ENCODE measurements around the gene CCDC102A.

Gene CCDC102A

DNA sequence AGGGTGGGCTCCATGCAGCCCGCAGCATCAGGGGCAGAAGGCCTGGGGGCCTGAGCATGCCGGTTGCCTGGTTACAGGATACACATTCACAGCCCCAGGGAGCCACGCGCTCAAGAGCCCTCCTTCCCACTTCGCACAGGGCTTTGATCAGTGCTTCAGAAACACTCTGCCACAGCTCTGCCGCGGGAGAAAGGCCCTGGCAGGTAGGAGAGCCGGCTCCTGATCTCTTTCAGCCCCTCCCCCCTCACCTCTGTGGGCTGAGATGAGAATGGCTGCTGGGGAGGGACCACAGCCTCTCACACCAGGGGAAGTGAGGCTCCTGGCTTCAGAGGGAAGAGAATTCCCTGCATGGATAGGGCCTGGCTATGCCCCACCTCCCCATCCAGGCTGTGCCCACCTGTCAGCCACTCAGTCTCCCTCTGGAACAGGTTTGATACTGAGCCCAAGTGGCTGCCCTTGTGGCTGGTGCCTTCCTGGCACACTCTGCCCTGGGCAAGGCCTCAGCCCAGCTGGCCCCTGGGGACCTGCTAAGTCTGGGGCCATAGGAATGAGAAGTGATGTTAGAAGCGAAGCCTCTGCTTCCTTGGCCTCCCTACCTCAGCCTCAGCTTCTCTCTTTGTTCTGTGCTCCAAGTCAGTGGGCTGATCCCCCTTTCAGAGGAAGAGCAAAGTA is 58.7 kb downstream of the CCDC102A start:
- no peak for DNase-seq (ENCODE audit: low read depth)

DNA sequence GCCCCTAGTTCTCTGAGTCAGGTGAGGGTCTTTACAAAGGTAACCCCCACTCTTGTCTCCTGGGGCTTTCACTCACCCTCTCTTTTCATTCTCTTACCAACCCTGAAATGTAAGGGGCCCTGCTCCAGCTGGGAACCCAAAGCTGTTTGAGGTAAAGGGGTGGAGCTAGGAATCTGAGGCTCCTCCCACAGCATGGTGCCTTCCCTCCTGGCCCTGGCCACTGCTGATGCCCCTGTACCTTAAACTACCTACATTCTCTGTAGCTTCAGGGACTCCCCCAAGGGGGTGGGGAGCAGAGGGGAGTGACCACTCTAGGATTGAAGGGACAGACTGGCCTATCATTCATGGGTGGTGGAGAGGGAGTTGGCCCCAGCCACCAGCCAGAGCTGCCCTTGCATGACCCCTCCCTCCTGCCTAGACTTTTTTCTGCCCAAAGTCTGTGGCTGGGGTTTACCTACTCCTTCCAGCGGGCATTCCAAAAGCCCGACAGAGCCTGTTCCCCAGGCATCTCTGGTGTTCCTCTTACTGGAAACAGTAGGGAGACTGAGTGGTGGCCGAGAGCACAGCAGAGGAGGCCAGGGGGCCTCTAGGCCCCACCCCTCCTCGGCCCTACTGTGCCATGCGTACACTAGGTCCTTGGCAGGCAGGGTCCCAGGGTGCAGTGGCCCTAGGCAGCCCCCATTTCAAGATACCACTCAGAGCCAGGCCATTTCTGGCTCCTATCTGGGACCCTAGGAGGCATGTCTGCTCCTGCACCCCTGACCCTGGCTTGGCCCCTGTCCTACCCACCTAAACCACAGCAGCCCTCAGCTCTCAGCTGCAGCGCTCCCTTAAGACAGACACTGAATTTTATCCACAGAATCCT is 59.6 kb downstream of the CCDC102A start:
- no peak for DNase-seq (ENCODE audit: low read depth)

DNA sequence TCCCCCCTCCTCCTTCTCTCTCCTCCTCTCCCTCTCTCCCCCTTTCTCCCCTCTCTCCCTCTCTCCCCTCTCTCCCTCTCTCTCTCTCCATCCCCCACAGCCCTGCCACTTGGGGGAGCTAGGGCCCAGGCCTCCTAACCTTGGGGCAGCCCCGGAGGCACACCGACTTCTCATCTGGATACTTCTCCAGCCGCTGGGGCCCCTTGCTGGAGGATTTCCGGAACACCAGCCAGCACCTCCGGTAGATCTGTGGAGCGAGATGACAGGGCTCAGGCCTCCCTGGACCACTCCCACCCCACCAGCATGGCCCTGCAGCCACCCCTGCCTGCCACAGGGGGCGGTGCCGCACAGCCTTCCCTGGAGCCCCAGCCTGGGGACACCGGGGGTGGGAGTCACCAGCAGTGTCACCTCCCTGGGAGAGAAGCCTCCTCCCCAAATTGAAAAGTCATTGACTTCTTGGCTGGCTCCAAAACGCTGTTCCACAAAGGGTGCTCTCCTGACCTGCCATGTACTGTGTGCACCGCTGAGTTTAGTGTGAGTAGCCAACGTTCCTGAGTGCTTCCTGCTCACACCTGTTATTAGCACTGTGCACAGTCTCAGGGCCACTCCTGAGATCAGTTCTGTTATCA is 60.5 kb downstream of the CCDC102A start:
- no peak for DNase-seq (ENCODE audit: low read depth)

- no peak for DNase-seq (ENCODE audit: low read depth)
Measured at GRCh38 chr16:57474671-57475661, 61.4 kb downstream of the CCDC102A start.

- no peak for DNase-seq (ENCODE audit: low read depth)
Measured at GRCh38 chr16:57473906-57474305, 62.5 kb downstream of the CCDC102A start.

DNA sequence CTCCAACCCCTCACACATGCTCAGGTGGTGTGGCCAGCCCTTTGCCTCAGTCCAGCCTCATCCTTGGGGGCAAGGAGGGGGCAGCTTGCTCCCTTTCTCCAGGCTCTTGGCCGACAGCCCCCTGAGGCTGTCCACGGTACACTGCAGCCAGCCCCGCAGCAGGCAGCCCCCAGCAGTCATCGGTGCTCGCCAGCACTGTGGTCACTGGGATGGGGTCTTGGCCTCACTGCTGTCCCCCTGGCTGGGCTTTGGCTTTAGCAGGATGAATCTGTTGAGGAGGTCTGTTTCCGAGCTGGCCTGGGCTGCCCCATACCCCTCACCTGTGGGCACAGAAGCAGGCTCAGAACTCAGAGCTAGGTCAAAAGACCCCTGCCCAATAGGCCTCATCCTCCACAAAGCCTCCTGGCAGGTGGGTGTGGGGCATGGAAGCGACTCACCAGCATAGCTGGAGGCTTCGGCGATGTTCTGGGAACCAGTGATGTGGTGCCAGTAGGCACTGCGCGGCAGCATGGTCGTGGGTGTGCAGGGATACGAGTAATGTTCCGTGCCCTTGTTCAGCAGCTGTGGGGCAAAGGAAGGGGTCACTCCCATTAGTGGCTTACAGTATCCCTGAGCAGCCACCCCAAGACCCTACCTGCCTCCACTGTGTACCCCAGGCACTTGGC is 63.1 kb downstream of the CCDC102A start:
- no peak for DNase-seq (ENCODE audit: low read depth)

GRCh38 chr16:57472665-57473060 is 63.7 kb downstream of the CCDC102A start:
- DNase-seq (ENCODE audit: low read depth): no peak

DNA sequence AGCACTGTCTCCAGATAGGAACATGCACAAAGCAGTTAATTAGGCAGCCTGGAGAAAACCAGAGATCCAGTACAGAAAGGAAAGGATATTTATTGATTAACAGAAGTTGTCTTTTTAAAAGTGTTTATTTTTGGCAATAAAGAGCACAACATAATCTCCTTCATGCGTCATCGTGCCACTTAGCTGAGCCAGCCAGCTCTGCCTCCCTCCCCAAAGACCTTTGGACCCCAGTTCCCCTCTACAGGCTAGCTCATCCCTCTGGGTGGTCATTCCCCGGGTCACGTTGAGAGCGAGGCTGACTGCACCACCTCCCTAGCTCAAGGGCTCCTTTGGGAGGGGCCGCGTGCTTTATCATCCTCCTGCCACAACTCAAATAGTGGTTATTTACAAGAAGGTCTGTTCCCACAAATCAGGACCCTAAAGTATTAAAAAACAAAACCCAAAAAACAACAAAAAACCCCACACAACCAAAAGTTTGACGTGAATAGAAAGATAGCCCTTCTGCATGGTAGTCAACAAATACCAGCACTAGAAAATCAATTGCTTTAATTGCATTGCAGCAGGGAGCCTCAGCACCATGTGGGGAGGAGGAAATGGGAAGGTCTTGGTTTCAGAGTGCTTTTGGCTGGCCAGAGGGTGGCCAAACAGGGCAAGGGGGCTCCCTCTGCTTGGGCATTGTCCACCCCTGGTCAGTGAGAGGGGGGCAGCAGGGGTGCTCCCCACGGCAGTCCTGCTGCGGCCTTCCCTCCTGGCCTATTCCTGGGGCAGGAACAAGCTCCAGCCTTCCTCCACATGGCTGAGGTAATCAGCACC is 64.3 kb downstream of the CCDC102A start:
- DNase-seq (ENCODE audit: low read depth): no peak

- no peak for DNase-seq (ENCODE audit: low read depth)
Measured at GRCh38 chr16:57471209-57471608, 65.2 kb downstream of the CCDC102A start.

DNA sequence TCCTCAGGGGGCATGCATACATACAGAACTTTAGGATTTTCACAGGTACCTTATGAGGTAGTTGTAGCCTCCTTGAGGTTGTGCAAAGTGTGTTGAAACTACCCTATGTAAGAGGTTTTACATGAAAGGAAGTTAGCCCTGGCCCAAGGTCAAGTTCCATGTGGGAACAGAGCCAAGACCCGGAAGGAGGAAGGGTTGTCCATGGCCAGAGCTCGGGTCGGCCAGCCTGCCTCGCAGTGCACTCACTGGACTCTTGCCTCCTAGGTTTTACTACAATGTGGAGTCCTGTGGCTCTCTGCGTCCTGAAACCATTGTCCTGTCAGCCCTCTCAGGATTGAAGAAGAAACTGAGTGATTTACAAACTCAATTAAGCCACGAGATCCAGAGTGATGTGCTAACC is 65.7 kb downstream of the CCDC102A start:
- no peak for DNase-seq (ENCODE audit: low read depth)

DNA sequence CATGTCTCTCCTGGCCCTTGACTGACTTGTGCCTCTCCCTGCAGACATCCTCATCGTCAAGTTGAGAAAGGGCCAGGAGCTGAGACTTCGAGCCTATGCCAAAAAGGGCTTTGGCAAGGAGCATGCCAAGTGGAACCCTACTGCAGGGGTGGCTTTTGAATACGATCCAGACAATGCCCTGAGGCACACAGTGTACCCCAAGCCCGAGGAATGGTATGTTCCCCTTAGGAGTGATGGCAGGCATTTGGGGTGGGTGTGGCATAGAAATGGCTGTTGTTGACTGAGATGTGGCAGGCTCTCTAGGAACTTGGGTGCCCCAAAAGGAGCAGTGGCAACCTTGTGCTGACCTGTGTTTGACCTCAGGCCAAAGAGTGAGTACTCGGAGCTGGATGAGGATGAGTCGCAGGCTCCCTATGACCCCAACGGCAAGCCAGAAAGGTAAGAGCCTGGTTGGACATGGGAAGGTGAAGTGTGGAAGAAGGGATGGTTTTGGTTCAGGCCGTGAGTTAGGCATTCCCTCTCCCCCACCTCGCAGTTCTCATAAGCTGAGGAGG is 66.4 kb downstream of the CCDC102A start:
- no peak for DNase-seq (ENCODE audit: low read depth)

- DNase-seq (ENCODE audit: low read depth): no peak
Measured at GRCh38 chr16:57469046-57469445, 67.3 kb downstream of the CCDC102A start.

DNA sequence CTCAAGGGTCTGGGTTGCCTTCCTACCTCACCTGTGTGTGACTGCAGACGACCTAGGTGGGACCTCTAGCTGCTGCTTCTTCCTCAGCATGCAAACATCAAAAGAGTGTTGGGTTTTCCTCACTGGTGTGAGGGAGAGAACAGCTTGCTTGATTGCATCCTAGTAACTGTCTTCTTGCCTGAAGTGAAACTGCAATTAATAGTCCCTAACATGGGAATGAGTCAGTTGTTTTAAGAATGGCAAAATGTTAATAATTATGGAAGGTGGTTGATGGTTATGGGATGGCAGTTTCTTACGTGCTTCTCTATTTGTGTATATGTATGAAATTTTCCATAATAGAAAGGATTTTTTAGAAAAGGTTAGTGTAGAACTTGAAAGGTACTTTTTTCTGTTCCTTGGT is 68.0 kb downstream of the CCDC102A start:
- no peak for DNase-seq (ENCODE audit: low read depth)

GRCh38 chr16:57464523-57464922 is 71.8 kb downstream of the CCDC102A start:
- DNase-seq (ENCODE audit: low read depth): no peak

DNA sequence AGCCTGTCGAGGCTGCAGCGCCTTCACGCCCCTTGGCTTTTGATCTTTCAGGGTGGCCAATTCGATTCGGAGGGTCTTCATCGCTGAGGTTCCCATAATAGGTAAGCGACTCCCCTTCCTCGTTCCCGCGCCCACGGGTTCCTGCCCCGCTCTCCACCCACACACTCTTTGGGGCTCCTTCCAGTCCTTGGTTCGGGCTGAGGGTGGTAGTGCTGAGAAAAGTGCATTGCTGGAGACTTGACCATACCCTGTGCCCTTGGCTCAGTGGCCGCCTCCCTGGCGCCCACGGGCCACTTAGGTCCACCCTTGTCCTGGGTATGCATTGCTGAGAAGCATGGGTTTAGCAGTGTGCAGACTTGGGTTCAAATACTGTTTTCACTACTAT is 73.4 kb downstream of the CCDC102A start:
- DNase-seq (ENCODE audit: low read depth): no peak

DNA sequence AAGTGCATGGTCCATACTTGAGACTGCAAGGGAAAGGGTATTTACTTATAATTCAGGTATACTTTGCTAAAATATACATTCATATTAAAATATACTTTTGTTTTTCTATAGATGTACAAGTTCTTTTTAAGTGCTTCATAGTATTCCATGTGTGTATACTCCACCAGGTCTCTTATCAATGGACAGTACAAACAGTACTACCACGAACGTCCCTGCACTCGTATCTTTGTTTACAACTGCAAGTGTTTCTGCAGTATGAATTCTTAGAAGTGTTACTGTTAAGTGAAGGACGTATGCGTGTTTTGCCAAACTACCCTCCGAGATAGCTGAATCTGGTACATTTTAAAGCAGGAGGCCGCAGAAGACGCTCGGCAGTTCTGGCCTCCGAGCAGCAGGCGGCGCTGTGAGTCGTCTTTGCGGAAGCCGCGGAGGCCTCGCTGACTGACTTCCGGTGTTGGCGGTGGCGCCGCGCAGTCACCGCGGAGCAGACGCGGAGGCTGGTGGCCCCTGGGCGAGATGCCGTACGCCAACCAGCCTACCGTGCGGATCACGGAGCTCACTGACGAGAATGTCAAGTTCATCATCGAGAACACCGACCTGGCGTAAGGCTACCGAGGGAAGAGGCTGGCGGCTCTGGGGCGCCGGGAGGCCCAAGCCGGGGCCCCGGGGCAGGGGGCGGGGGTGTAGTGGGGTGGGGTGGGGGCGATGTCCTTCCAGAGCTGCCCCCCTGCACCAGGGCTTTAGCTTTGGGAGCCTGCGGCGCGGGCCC is 74.0 kb downstream of the CCDC102A start, which contains the start of gene POLR2C:
Gene POLR2C (plus strand): TSS at position 471 of the 769 bp plus-strand sequence. CDS start 46 bp downstream, at position 517.
- DNase-seq (ENCODE audit: low read depth): peak; percentile 65

Data from stromal cell of bone marrow (primary cell).